Activated CD4-positive, alpha-beta memory T cell treated with anti-CD3 and anti-CD28 coated beads for 36 hours (primary cell): ENCODE measurements around the gene NUDT10. TPM values are rescaled to one million over a fixed set of nuclear protein-coding genes. Genes with fewer than 3 reads are reported as not detected.
"Not testable (repeated sequence)": the region's sequence is repeated elsewhere in the genome, so short reads cannot be mapped to it uniquely, and the experiment has no call there.

Source experiments
- CTCF ChIA-PET: fragments of 350-600 bp; sonication (Branson Sonifier 250); formaldehyde crosslinking; loops from one replicate; lab custom pipeline; 2021; ENCODE audit warnings: antibody characterized with exemption, inconsistent platforms; lab: Charles Lee
- POLR2A ChIA-PET: fragments of 350-600 bp; sonication (Branson Sonifier 250); formaldehyde crosslinking; loops from one replicate; lab custom pipeline; 2021; ENCODE audit warnings: antibody characterized with exemption; lab: Charles Lee
- DNase-seq: peaks from one replicate; pipeline ENCODE4 v3.0.0-alpha.2; 2020
- H3K27ac Mint-ChIP-seq: one replicate; pipeline ENCODE4 v1.8.0; 2021; ENCODE audit warnings: mixed read lengths
- H3K27me3 Mint-ChIP-seq: one replicate; pipeline ENCODE4 v1.8.0; 2021; ENCODE audit warnings: mixed read lengths
- H3K36me3 Mint-ChIP-seq: one replicate; pipeline ENCODE4 v1.8.0; 2021; ENCODE audit warnings: mixed read lengths
- H3K4me1 Mint-ChIP-seq: one replicate; pipeline ENCODE4 v1.8.0; 2021; ENCODE audit warnings: low read depth, mixed read lengths
- H3K4me3 Mint-ChIP-seq: one replicate; pipeline ENCODE4 v1.8.0; 2021; ENCODE audit warnings: mild to moderate bottlenecking, mixed read lengths
- H3K9me3 Mint-ChIP-seq: one replicate; pipeline ENCODE4 v1.8.0; 2021; ENCODE audit warnings: mixed read lengths
- intact Hi-C: fragments of 100-400 bp; cut with micrococcal nuclease; formaldehyde crosslinking; loops from one replicate; pipeline ENCODE4 v1.15.1; 2023
- total RNA-seq, 2 experiments: library from RNA; stranded (reverse); gene quantifications; one replicate each; pipeline ENCODE4 v1.2.3, GENCODE V29; 2021

NUDT10 gene
- total RNA-seq = 1 to 10 TPM; 1.1 to 1.2 TPM

DNA sequence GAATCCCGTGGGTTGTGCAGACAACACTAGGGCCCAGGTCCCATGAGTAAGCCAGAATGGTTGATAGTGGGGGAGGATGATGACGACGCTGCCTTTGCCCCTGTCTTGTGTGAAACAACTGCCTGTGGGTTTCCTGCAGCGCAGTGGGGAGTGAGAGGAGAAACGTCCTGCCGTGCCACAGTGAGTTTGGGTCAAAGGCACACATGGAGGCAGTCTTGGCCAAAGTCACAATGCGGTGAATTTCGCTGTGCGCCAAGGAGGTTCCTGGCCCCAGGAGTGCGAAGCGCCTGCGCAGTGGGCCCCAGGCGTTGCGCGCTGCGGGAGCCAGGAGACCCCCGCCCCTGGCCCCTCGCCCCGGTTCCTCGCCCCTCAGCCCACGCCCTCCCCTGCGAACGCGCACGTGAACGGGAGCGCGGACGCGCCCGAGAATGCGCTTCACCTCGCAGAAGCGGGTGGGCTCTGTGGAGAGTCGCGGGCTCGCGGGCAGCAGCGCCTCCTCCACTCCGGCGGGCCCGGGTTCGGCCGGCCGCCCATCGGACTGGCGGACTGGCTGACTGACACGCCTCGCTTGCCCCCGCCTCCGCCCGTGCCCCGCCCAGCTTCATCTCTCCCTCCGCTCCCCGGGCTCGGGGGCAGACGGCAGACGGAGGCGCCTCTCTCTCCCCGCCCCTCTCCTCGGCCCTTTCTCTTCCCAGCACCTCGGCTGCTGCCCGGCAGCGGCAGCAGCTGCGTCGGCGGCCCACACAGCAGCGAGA, at the start of gene NUDT10:
Gene NUDT10 (plus strand): TSS at position 635 of the 755 bp plus-strand sequence. CDS start 144 bp downstream, outside the sequence.
- no peak within 1 kb of the TSS for H3K27ac Mint-ChIP-seq
- no peaks in the 10 kb centered on the region for H3K9me3 Mint-ChIP-seq
- DNase-seq = peak; percentile 60
- H3K36me3 Mint-ChIP-seq = no peaks in the 10 kb centered on the region
- H3K27me3 Mint-ChIP-seq = peaks cover 3% of the 10 kb centered on the region
- H3K4me3 Mint-ChIP-seq = peak within 1 kb of the TSS; percentile 83
- H3K4me1 Mint-ChIP-seq = peaks cover 5% of the 10 kb centered on the region
- POLR2A ChIA-PET = no interaction called here
- CTCF ChIA-PET = no interaction called here
- intact Hi-C loops = no loop called here

DNA sequence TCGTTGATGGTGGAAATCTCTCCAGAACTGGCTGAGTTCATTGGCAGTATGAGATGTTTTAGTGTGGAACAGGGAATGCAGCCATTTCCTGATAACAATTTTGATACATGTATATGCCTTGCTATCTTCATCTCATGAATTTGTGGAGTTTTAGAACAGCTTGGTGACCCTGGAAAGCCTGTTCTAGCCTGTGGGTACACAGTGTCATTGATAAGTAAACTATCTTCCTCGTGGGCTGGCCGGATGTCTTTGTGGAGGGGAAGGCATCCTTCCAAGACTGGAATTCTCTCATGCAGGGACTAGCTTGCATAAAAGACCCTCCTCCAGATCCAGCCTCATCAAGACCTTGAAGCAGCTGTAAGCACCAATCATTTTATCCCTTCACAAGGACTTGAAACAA, 40.2 kb upstream of the NUDT10 start:
- H3K9me3 Mint-ChIP-seq = no peaks in the 10 kb centered on the region
- ChIA-PET POLR2A (no interaction called here), CTCF (no interaction called here)
- H3K27ac Mint-ChIP-seq = no peak overlapping the region
- no peaks in the 10 kb centered on the region for H3K4me1 Mint-ChIP-seq
- H3K27me3 Mint-ChIP-seq = no peaks in the 10 kb centered on the region
- no peak for DNase-seq
- intact Hi-C loops = no loop called here
- H3K36me3 Mint-ChIP-seq = peaks cover 3% of the 10 kb centered on the region
- no peak overlapping the region for H3K4me3 Mint-ChIP-seq

DNA sequence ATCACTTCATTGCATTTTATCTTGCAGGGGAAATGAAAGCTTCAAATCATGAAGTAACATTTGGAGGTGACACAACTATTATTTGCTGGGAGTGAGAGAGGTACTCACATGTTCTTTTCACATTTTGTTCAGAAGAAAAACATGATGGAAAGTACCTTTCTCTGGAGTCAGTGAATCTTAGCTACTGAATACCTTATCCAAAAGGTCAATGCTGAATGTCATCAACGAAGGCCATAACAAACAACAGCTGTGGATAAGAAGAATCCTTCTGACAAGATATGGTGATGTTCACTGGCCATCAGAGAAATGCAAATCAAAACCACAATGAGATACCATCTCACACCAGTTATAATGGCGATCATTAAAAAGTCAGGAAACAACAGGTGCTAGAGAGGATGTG, 36.5 kb upstream of the NUDT10 start:
- Mint-ChIP-seq H3K4me1 (no peaks in the 10 kb centered on the region), H3K9me3 (no peaks in the 10 kb centered on the region), H3K36me3 (peaks cover 7% of the 10 kb centered on the region), H3K27me3 (no peaks in the 10 kb centered on the region), H3K4me3 (no peak overlapping the region), H3K27ac (no peak overlapping the region)
- intact Hi-C loops = no loop called here
- no peak for DNase-seq
- POLR2A ChIA-PET = no interaction called here
- CTCF ChIA-PET = no interaction called here

DNA sequence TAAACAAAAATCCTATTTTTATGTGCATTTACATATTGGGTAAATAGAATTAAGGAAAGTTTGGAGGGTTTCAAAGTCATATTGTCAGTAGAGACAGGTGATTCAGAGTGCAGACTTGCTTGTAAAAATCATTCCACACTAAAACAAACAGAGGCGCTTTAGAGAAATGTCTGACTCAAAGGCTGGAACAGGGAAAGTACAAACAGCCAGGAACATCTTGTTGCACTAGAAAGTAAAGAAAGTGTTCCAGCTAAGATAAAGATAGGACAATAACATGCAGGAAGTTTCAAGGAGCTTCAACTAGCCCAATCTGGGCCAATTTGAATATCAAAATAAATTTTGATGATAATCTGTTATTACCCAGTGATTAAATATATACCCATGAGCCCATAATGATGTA, 16.4 kb upstream of the NUDT10 start:
- Mint-ChIP-seq H3K27ac (no peak overlapping the region), H3K4me3 (no peak overlapping the region), H3K27me3 (no peaks in the 10 kb centered on the region), H3K4me1 (no peaks in the 10 kb centered on the region), H3K36me3 (no peaks in the 10 kb centered on the region), H3K9me3 (no peaks in the 10 kb centered on the region)
- no peak for DNase-seq
- intact Hi-C loops = no loop called here
- ChIA-PET CTCF (no interaction called here), POLR2A (no interaction called here)

DNA sequence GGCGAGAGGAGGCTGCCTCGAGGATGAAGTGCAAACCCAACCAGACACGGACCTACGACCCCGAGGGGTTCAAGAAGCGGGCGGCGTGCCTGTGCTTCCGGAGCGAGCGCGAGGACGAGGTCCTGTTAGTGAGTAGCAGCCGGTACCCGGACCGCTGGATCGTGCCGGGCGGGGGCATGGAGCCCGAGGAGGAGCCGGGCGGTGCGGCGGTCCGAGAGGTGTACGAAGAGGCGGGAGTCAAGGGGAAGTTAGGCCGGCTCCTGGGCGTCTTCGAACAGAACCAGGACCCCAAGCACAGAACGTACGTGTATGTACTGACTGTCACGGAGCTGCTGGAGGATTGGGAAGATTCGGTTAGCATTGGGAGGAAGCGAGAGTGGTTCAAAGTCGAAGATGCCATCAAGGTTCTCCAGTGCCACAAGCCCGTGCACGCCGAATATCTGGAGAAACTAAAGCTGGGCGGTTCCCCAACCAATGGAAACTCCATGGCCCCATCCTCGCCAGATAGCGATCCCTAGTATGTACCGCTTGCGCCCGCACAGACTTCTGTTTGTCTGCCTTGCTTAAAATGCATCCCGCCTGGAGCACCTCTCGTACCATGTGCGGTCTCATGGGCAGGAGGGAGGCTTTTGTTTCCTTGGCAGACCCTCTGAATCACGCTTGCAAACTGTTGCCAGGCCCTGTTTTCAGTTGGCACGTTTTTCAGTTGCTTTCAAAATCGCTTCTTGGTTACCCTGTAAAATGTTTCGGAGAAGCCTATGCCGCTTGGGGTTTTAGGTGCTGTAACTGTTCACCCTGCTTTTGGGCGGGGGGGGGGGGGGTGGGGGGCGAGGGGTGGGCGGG, 542 bp downstream of the NUDT10 start:
- POLR2A ChIA-PET, intact Hi-C loops, H3K27ac Mint-ChIP-seq, H3K36me3 Mint-ChIP-seq, H3K4me1 Mint-ChIP-seq, CTCF ChIA-PET, DNase-seq, H3K9me3 Mint-ChIP-seq, H3K27me3 Mint-ChIP-seq: not testable (repeated sequence)
- peak overlapping the region; percentile 83 for H3K4me3 Mint-ChIP-seq

DNA sequence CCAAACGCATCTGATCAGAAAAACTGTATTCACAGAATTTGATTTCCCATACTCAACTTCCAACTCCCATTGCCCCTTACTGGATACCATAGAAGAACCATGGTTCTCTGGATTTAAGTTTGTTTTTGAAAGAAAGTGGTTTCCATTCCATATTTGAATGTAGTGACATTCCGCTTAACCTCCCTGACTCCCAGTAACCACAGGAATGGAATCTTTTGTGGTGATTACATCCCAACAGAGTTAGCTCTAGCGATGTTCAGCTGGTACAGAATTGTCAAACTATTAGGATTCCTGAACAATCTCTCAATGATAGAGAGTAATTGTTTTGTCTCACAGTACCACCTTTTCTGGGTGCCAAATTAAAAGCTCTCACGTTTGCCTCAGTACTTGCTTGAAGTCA, 1.7 kb downstream of the NUDT10 start:
- H3K4me1 Mint-ChIP-seq = peaks cover 5% of the 10 kb centered on the region
- ChIA-PET POLR2A (no interaction called here), CTCF (interaction anchor here (6.3 kb wide), 1 partner anchor 126 kb away, joined by 50 read pairs; no protein-coding TSS in a partner anchor)
- H3K27me3 Mint-ChIP-seq = peaks cover 3% of the 10 kb centered on the region
- H3K36me3 Mint-ChIP-seq = no peaks in the 10 kb centered on the region
- no peak for DNase-seq
- no peaks in the 10 kb centered on the region for H3K9me3 Mint-ChIP-seq
- H3K27ac Mint-ChIP-seq = no peak overlapping the region
- intact Hi-C loops = no loop called here
- no peak overlapping the region for H3K4me3 Mint-ChIP-seq

DNA sequence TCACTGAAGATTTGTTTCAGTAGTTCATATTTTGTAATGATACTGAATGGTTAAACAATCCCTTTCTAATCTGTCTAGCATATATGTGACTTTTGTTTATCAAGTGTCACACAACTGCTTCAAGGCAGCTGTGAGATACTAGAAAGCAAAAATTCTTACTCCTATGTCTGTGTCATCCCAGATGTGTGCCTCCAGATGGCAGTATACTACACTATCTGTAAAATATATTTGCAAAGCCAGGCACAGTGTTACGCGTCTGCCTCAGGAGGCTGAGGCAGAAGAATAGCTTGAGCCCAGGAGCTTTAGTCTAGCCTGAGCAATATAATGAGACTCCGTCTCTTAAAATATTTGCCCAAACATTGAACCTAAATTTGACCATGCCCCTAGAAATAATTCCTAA, 4.0 kb downstream of the NUDT10 start:
- POLR2A ChIA-PET = no interaction called here
- Mint-ChIP-seq H3K36me3 (no peaks in the 10 kb centered on the region), H3K4me1 (peaks cover 5% of the 10 kb centered on the region), H3K9me3 (no peaks in the 10 kb centered on the region), H3K4me3 (no peak overlapping the region), H3K27ac (no peak overlapping the region), H3K27me3 (peaks cover 3% of the 10 kb centered on the region)
- intact Hi-C loops = loop anchor here (1.0 kb wide), 2 partner anchors 84 to 125 kb away; no protein-coding TSS in a partner anchor
- DNase-seq = peak; percentile 22
- CTCF ChIA-PET = interaction anchor here (0.7 to 6.3 kb wide), 11 partner anchors 9 to 202 kb away, joined by 3 to 75 read pairs (median 4); no protein-coding TSS in a partner anchor

DNA sequence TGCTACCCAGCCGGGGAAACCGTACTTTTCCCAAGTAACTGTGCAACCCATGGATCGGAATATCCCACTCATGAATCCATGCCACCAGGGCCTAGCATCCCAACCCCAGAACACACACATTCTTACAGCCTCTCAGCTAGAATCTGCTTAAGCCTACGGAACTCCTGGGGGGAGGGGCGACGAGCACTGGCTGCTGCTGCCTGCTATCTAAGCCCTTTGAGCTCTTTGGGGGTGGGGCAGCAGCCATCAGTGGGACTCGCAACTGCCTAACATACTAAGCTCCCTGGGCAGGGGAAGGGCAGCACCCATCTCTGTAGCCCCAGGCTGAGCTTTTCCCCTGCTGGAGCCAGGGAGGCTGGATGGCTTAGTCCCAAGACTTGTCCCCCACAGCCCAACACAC, 28.6 kb downstream of the NUDT10 start:
- H3K9me3 Mint-ChIP-seq = peaks cover 18% of the 10 kb centered on the region
- no peak overlapping the region for H3K4me3 Mint-ChIP-seq
- CTCF ChIA-PET = no interaction called here
- no peak overlapping the region for H3K27ac Mint-ChIP-seq
- intact Hi-C loops = no loop called here
- DNase-seq = no peak
- POLR2A ChIA-PET = no interaction called here
- peaks cover 14% of the 10 kb centered on the region for H3K36me3 Mint-ChIP-seq
- H3K27me3 Mint-ChIP-seq = no peaks in the 10 kb centered on the region
- H3K4me1 Mint-ChIP-seq = no peaks in the 10 kb centered on the region

DNA sequence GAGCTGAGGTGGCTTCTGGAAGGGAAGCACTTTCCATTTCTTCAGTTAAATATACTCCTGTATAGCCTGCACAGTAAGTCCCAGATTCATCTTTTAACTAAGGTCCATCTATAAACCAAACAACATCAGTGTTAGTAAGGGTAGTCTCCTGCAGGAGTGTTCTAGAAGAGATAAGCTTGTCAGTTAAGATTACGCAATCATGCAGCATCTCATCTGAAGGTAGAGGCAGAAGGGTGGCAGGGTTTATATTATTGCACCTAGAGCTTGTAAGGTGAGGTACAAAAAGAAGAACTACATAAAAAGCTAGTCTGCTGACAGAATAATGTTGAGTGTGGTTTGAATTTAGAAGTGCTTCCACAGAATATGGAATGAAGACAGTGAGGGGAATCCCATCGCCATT, 44.0 kb downstream of the NUDT10 start:
- Mint-ChIP-seq H3K9me3 (no peaks in the 10 kb centered on the region), H3K27ac (no peak overlapping the region), H3K27me3 (no peaks in the 10 kb centered on the region), H3K4me1 (peaks cover 2% of the 10 kb centered on the region), H3K36me3 (no peaks in the 10 kb centered on the region), H3K4me3 (no peak overlapping the region)
- intact Hi-C loops = no loop called here
- ChIA-PET CTCF (no interaction called here), POLR2A (interaction anchor here (0.7 kb wide), 1 partner anchor 33 kb away, joined by 4 read pairs; no protein-coding TSS in a partner anchor)
- DNase-seq = no peak

Other genes starting within 250 kb of the NUDT10 start
- gene NUDT11, start 163.8 kb downstream of the NUDT10 start, total RNA-seq = 1 to 10 TPM; 2.6 to 2.8 TPM